HEK293T (cell line): Measurements from ENCODE around the gene HOXA7.
A peak's percentile ranks its signal among the peaks of the same experiment; 100 is the strongest.

Source experiments
- CTCF ChIA-PET: fragments of 350-600 bp; formaldehyde crosslinking; extraction: SDS; loops from one replicate; lab custom pipeline; 2021; ENCODE audit warnings: antibody characterized with exemption, inconsistent platforms; lab: Yijun Ruan, JAX
- POLR2A ChIA-PET: fragments of 350-600 bp; formaldehyde crosslinking; extraction: SDS; loops from one replicate; lab custom pipeline; 2020; ENCODE audit warnings: antibody characterized with exemption, inconsistent platforms; lab: Yijun Ruan, JAX
- DNase-seq: peaks from one replicate; pipeline ENCODE4 v3.0.0; 2012; ENCODE audit warnings: mixed read lengths; ENCODE audit errors: extremely low spot score
- ARNT ChIP-seq: fragments of 450-650 bp; IDR thresholded peaks from 2 replicates; pipeline ENCODE4 v1.6.1; 2017; ENCODE audit warnings: mild to moderate bottlenecking
- BHLHE40 ChIP-seq: fragments of 450-650 bp; IDR thresholded peaks from 2 replicates; pipeline ENCODE4 v1.6.1; 2016; ENCODE audit warnings: mild to moderate bottlenecking, moderate library complexity, borderline replicate concordance
- CTBP1 ChIP-seq: fragments of 450-650 bp; IDR thresholded peaks from 2 replicates; pipeline ENCODE4 v1.6.1; 2016; ENCODE audit warnings: borderline replicate concordance
- ELF4 ChIP-seq: fragments of 450-650 bp; IDR thresholded peaks from 2 replicates; pipeline ENCODE4 v1.6.1; 2017; ENCODE audit warnings: antibody characterized with exemption
- FOXA1 ChIP-seq: fragments of 450-650 bp; IDR thresholded peaks from 2 replicates; pipeline ENCODE4 v1.6.1; 2016; ENCODE audit warnings: mild to moderate bottlenecking
- FOXK2 ChIP-seq: fragments of 450-650 bp; IDR thresholded peaks from 2 replicates; pipeline ENCODE4 v1.6.1; 2016; ENCODE audit warnings: mild to moderate bottlenecking
- FOXM1 ChIP-seq: fragments of 450-650 bp; IDR thresholded peaks from 2 replicates; pipeline ENCODE4 v1.6.1; 2017; ENCODE audit warnings: mild to moderate bottlenecking, borderline replicate concordance
- HDGF ChIP-seq: fragments of 450-650 bp; IDR thresholded peaks from 2 replicates; pipeline ENCODE4 v1.6.1; 2017; ENCODE audit warnings: antibody characterized with exemption, borderline replicate concordance
- L3MBTL2 ChIP-seq: fragments of 450-650 bp; conservative IDR thresholded peaks from 2 replicates; pipeline ENCODE4 v1.6.1; 2016; ENCODE audit warnings: mild to moderate bottlenecking
- LEF1 ChIP-seq: fragments of 450-650 bp; IDR thresholded peaks from 2 replicates; pipeline ENCODE4 v1.6.1; 2017; ENCODE audit warnings: mild to moderate bottlenecking, borderline replicate concordance
- NFRKB ChIP-seq: fragments of 450-650 bp; IDR thresholded peaks from 2 replicates; pipeline ENCODE4 v1.6.1; 2016; ENCODE audit warnings: mild to moderate bottlenecking, moderate library complexity
- SP1 ChIP-seq: fragments of 450-650 bp; IDR thresholded peaks from 2 replicates; pipeline ENCODE4 v1.6.1; 2017
- SUZ12 ChIP-seq: fragments of 450-650 bp; IDR thresholded peaks from 2 replicates; pipeline ENCODE4 v1.6.1; 2016; ENCODE audit warnings: mild to moderate bottlenecking
- TARDBP ChIP-seq: fragments of 450-650 bp; IDR thresholded peaks from 2 replicates; pipeline ENCODE4 v1.6.1; 2016
- ZNF384 ChIP-seq: fragments of 450-650 bp; IDR thresholded peaks from 2 replicates; pipeline ENCODE4 v1.6.1; 2016
- TF ChIP-seq, protein P1 (sequence below): fragments of 450-650 bp; IDR thresholded peaks from 2 replicates; pipeline ENCODE4 v1.6.1; 2016

Gene HOXA7

DNA sequence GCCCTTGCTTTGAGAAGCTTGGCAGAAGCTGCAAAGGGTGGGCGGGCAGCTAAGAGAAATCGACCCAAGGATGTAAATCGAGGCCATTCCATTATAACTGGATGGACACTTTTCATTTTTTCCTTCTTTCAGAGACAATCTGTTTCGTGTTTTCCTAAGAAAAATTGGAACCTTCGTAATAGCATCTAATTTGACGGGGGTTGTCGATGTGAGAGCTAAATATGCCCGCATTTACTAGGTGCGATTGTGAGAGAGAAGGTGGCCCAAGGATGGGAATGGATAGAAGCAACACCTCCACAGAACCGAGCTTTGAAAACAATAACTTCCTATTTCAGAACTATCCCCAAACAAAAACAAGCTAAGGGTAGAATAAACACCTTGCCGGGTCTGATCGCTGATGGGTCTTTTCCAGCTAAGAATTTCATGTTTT is 25.1 kb downstream of the HOXA7 start:
- ChIA-PET CTCF (interaction anchor here (1.4 kb wide), 1 partner anchor 48 kb away, joined by 3 read pairs; no protein-coding TSS in a partner anchor), POLR2A (interaction anchor here (0.8 to 5.3 kb wide), 18 partner anchors 10 to 1269 kb away, joined by 3 to 103 read pairs (median 4); partner anchors contain the start of genes HOXA5, HOXA7 and SKAP2)
- DNase-seq: no peak
- no peak for TF ChIP-seq SP1
- TF ChIP-seq NFRKB: no peak
- no peak for TF ChIP-seq FOXM1
- TF ChIP-seq HDGF: no peak
- TF ChIP-seq LEF1: no peak

DNA sequence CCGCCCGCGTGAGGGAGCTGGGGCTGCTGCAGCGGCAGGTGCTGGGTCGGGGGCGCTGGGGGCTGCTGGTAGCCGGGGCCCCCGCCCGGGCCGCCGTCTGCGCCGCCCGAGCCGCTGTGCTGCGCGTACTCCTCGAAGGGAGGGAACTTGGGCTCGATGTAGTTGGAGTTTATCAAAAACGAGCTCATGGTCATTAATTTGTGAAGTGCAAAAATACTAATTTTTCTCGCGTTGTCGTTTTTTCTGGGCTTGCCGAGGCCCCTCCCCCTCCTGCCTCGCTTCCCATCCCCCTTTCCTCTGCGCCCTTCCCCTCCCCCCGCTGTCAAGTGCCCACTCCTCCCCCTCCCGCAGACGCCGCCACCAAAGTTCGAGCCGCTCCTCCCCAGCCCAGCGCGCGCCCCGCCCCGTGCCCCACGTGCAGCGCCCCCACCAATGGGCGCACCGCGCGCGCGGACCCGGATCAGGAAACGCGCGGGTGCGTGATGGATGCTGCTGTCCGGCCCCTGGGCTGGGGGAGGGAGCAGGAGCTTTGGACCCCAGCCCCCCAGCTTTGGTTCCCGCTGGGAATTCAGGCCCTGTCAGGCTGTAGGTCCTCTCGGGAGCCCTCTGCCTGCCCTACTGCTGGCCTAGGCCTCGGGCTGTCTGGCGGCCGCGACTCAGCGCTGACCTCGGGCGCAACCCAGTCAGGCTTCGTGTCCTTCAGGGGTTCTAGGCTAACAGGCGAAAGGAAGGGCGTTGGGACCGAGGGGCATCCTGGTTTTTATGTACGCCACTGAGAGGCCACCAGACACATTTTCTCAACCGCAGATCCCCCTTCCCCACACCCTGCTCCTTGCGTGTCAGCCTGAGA is 25.7 kb downstream of the HOXA7 start, which contains the start of gene HOXA4:
TSS of gene HOXA4 (minus strand) at position 218 of the 850 bp plus-strand sequence. CDS start at position 194, 24 bp downstream.
- CTCF ChIA-PET: interaction anchor here (1.4 kb wide), 2 partner anchors 11 to 48 kb away, joined by 3 read pairs; no protein-coding TSS in a partner anchor
- TF ChIP-seq FOXM1 (no peak), BHLHE40 (no peak), SP1 (no peak), FOXA1 (no peak), TARDBP (no peak), HDGF (peak; percentile 69; the same call in 1 of the 2 replicates), L3MBTL2 (peak; percentile 83), NFRKB (no peak), ZNF384 (no peak), CTBP1 (no peak), SUZ12 (no peak), LEF1 (no peak), ARNT (0 out of 2 replicates have a peak, but pooled peaks have one; percentile 37), ELF4 (no peak), FOXK2 (no peak)
- TF ChIP-seq, protein P1, sequence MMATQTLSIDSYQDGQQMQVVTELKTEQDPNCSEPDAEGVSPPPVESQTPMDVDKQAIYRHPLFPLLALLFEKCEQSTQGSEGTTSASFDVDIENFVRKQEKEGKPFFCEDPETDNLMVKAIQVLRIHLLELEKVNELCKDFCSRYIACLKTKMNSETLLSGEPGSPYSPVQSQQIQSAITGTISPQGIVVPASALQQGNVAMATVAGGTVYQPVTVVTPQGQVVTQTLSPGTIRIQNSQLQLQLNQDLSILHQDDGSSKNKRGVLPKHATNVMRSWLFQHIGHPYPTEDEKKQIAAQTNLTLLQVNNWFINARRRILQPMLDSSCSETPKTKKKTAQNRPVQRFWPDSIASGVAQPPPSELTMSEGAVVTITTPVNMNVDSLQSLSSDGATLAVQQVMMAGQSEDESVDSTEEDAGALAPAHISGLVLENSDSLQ: 0 out of 2 replicates have a peak, but pooled peaks have one; percentile 31
- DNase-seq: peak; percentile 78
- POLR2A ChIA-PET: interaction anchor here (0.7 to 5.3 kb wide), 19 partner anchors 10 to 1269 kb away, joined by 3 to 103 read pairs (median 4); partner anchors contain the start of genes HOXA5, HOXA7 and SKAP2

DNA sequence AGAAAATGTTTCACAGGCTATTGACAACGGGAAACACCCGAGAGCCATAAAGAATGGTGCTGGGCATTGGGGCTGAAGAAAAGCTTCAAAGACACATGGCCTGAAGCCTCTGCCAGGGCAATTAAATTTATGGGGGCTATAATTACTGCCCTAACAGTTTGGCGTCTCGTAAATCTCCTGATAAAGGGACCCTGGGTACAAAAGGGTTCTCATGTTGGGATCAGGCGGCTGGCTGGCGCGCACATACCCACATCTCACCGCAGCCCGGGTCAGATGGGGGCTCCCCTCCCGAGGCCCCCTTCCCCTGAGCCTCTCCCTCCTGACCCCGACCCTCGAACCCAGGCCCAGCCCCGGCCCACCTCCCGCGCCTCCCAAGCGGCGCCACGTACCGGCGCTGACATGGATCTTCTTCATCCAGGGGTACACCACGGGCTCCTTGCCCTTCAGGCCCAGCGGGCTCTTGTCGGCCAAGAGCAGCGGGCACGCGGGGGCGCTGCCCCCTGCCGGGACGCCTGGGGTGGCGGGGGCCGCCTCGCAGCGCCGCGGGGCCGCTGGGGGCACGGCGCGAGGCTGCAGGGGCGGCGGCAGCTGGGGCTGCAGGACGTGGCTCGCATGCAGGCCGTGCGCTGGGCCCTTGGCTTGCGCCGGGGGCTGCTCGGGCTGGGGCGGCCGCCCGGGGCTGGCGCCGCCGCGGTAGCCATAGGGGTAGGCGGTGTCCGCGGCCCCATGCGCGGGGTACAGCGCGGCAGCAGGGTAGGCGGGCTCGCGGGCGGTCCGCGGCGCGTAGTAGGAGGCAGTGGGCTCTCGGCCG is 26.5 kb downstream of the HOXA7 start:
- no peak for DNase-seq
- TF ChIP-seq SUZ12: no peak
- 0 out of 2 replicates have a peak, but pooled peaks have one; percentile 3 for TF ChIP-seq FOXM1
- TF ChIP-seq FOXA1: no peak
- no peak for TF ChIP-seq ELF4
- TF ChIP-seq TARDBP: no peak
- no peak for TF ChIP-seq ZNF384
- TF ChIP-seq HDGF: no peak
- no peak for TF ChIP-seq NFRKB
- TF ChIP-seq BHLHE40: no peak
- TF ChIP-seq ARNT: peak; percentile 52; the same call in 1 of the 2 replicates
- no peak for TF ChIP-seq SP1
- no peak for TF ChIP-seq FOXK2
- TF ChIP-seq CTBP1: peak; percentile 84
- no peak for TF ChIP-seq L3MBTL2
- 0 out of 2 replicates have a peak, but pooled peaks have one; percentile 68 for TF ChIP-seq LEF1
- TF ChIP-seq, protein P1: peak; percentile 90
- ChIA-PET POLR2A (interaction anchor here (1.9 to 5.3 kb wide), 3 partner anchors 11 to 19 kb away, joined by 8 to 103 read pairs (median 12); no protein-coding TSS in a partner anchor), CTCF (interaction anchor here (1.4 kb wide), 1 partner anchor 10 kb away, joined by 3 read pairs; no protein-coding TSS in a partner anchor)

DNA sequence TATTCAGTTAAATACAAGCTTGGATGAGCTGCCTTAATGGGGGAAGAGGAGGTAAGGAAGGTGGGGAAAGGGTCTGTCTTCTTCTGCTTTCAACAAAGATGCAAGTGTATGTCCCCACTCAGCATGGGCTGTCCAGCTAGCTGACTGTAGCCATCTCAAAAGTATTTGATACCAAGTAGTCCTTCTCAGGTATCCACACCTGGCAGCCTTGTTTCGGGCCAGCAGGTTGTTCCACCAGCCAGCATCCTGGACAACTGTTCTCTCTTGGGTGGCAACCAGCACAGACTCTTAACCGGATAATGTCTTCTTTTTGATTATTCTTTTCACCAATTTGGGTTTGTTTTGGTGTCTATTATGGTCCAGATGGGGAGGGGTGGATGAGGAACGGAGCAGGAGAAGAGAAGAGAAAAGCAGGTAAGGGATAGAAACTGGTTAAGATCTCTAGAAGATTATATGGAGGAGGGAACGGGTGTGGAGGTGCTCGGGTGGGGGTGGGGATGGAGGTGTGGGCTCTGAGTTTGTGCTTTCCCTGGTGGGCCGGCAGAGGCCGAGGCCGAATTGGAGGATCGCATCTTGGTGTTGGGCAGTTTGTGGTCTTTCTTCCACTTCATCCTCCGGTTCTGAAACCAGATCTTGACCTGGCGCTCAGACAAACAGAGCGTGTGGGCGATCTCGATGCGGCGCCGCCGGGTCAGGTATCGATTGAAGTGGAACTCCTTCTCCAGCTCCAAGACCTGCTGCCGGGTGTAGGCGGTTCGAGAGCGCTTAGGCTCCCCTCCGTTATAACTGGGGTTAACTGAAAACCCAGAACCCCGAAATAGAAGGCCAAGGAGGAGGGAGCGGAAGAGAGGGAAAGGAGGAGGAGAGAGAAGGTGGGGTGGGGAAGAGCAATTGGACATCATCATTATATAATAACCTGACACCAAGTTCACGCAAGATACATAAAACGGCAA is 27.4 kb downstream of the HOXA7 start:
- CTCF ChIA-PET: interaction anchor here (1.3 kb wide), 1 partner anchor 32 kb away, joined by 5 read pairs; no protein-coding TSS in a partner anchor
- TF ChIP-seq BHLHE40 (no peak), CTBP1 (no peak), TARDBP (no peak), LEF1 (no peak), ELF4 (no peak), SP1 (no peak), NFRKB (no peak), FOXA1 (no peak), L3MBTL2 (no peak), FOXK2 (no peak), ARNT (no peak), ZNF384 (no peak), HDGF (no peak), FOXM1 (no peak), SUZ12 (no peak)
- TF ChIP-seq, protein P1: no peak
- POLR2A ChIA-PET: interaction anchor here (1.0 to 5.3 kb wide), 2 partner anchors 12 to 18 kb away, joined by 3 to 103 read pairs; no protein-coding TSS in a partner anchor
- no peak for DNase-seq
